Peyer's patch (tissue), 4 donors: ENCODE results near the gene MYO9B.
"Not testable (repeated sequence)": the region's sequence is repeated elsewhere in the genome, so short reads cannot be mapped to it uniquely, and the experiment has no call there.

Experiments
- POLR2A ChIP-seq, 2 donors: fragments of 450-650 bp; IDR thresholded peaks; one replicate each; pipeline ENCODE4 v1.5.1; 2017; ENCODE audit warnings: antibody characterized with exemption in 2 of 2, mild to moderate bottlenecking in 2 of 2, moderate library complexity in 2 of 2
- TF ChIP-seq, protein P1 (sequence below), 6 experiments: fragments of 450-650 bp in 4 of 6; fragments of 200-600 bp in 2 of 6; sonication (generic) in 1 of 6; IDR thresholded peaks; one replicate each; pipeline ENCODE4 v1.5.1; 2017 to 2019; ENCODE audit warnings: antibody characterized with exemption in 6 of 6, mild to moderate bottlenecking in 3 of 6, moderate library complexity in 1 of 6

DNA sequence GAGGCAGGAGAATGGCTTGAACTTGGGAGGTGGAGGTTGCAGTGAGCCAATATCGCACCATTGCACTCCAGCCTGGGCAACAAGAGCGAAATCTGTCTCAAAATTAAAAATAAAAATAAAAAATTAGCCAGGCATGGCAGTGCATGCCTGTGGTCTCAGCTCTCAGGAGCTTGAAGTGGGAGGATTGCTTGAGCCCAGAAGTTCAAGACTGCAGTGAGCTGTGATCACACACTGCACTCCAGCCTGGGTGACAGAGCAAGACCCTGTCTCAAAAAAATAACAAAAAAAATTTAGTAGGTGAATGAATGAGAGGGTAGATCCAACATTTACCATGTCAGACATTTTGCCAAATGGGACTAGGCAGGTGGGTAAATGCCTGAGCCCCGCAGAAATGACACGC is 31.4 kb downstream of the MYO9B start:
- not testable (repeated sequence) for TF ChIP-seq POLR2A (IDR thresholded peaks at IDR 0.05)
- TF ChIP-seq, protein P1, sequence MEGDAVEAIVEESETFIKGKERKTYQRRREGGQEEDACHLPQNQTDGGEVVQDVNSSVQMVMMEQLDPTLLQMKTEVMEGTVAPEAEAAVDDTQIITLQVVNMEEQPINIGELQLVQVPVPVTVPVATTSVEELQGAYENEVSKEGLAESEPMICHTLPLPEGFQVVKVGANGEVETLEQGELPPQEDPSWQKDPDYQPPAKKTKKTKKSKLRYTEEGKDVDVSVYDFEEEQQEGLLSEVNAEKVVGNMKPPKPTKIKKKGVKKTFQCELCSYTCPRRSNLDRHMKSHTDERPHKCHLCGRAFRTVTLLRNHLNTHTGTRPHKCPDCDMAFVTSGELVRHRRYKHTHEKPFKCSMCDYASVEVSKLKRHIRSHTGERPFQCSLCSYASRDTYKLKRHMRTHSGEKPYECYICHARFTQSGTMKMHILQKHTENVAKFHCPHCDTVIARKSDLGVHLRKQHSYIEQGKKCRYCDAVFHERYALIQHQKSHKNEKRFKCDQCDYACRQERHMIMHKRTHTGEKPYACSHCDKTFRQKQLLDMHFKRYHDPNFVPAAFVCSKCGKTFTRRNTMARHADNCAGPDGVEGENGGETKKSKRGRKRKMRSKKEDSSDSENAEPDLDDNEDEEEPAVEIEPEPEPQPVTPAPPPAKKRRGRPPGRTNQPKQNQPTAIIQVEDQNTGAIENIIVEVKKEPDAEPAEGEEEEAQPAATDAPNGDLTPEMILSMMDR (IDR thresholded peaks at IDR 0.05): not testable (repeated sequence)
